GM12878 (cell line): Measurements from ENCODE around the gene RAMP1. TPM values are rescaled to one million over a fixed set of nuclear protein-coding genes. Genes with fewer than 3 reads are reported as not detected.

ENCODE experiments used
- ATAC-seq: fragments of 200-7000 bp; cut with Tn5 transposase; 3 replicates; pipeline ENCODE4 v1.9.1; 2020; ENCODE audit warnings: mild to moderate bottlenecking, moderate library complexity
- BruUV-seq: library from RNA; stranded (reverse); fragments of 400-500 nt; replicated peaks from 2 replicates; lab custom pipeline; 2021; lab: Mats Ljungman, UMichigan
- CTCF ChIA-PET: fragments of 300-600 bp; sonication (Branson Sonifier 250); formaldehyde crosslinking; extraction: SDS; loops from one replicate; lab custom pipeline; 2021; ENCODE audit warnings: inconsistent platforms; lab: Yijun Ruan, JAX
- POLR2A ChIA-PET: fragments of 350-600 bp; formaldehyde crosslinking; extraction: SDS; loops from one replicate; lab custom pipeline; 2021; ENCODE audit warnings: inconsistent platforms; lab: Charles Lee
- RAD21 ChIA-PET: fragments of 300-600 bp; sonication (Branson Sonifier 250); formaldehyde crosslinking; loops from one replicate; lab custom pipeline; 2023; ENCODE audit warnings: antibody characterized with exemption; ENCODE audit not compliant: unreplicated experiment; lab: Charles Lee
- SMC1A ChIA-PET: fragments of 300-600 bp; sonication (Branson Sonifier 250); formaldehyde crosslinking; loops from one replicate; lab custom pipeline; 2023; ENCODE audit not compliant: unreplicated experiment, uncharacterized antibody; lab: Charles Lee
- DNase-seq: peaks from one replicate; pipeline ENCODE4 v3.0.0-alpha.2; 2011; ENCODE audit warnings: low read depth, low spot score
- FAIRE-seq: peaks from 3 replicates; lab custom pipeline; 2011; peaks lifted over from hg19 to GRCh38; lab: Jason Lieb, UNC
- H2AFZ ChIP-seq: 2 replicates; pipeline ENCODE4 v1.6.0; 2011; ENCODE audit warnings: low read depth, low read length, control low read depth; ENCODE audit not compliant: control insufficient read depth
- H3K27ac ChIP-seq: 2 replicates; pipeline ENCODE4 v1.5.1; 2011; ENCODE audit warnings: control low read depth; ENCODE audit not compliant: control insufficient read depth, insufficient read depth
- H3K27me3 ChIP-seq, 2 experiments: replicated peaks in 1 of 2; 2 replicates each; pipeline versions ENCODE4 v1.6.0 to v1.6.1; 2011; ENCODE audit warnings: low read length in 1 of 2; ENCODE audit not compliant: control insufficient read depth in 2 of 2, insufficient read depth in 2 of 2
- H3K36me3 ChIP-seq, 2 experiments: 2 replicates each; pipeline ENCODE4 v1.5.1; 2011; ENCODE audit warnings: low read length in 1 of 2; ENCODE audit not compliant: control insufficient read depth in 2 of 2, insufficient read depth in 2 of 2
- H3K4me1 ChIP-seq: 2 replicates; pipeline ENCODE4 v1.6.1; 2011; ENCODE audit warnings: mild to moderate bottlenecking, low read length, moderate library complexity, mixed read lengths; ENCODE audit not compliant: control insufficient read depth, insufficient read depth
- H3K4me2 ChIP-seq: 2 replicates; pipeline ENCODE4 v1.6.0; 2011; ENCODE audit warnings: control low read depth; ENCODE audit not compliant: control insufficient read depth, insufficient read depth
- H3K4me3 ChIP-seq: fragments of 200-600 bp; sonication (generic); 2 replicates; pipeline ENCODE4 v1.5.1; 2016
- H3K79me2 ChIP-seq: 2 replicates; pipeline ENCODE4 v1.6.0; 2011; ENCODE audit warnings: low read length; ENCODE audit not compliant: control insufficient read depth, insufficient read depth
- H3K9ac ChIP-seq: 2 replicates; pipeline ENCODE4 v1.8.0; 2011; ENCODE audit warnings: low read length, control low read depth, mixed read lengths; ENCODE audit not compliant: control insufficient read depth, insufficient read depth
- H3K9me3 ChIP-seq: replicated peaks from 3 replicates; pipeline ENCODE4 v1.5.1; 2011; ENCODE audit warnings: mild to moderate bottlenecking, low read length; ENCODE audit not compliant: control insufficient read depth, insufficient read depth
- H4K20me1 ChIP-seq: 2 replicates; pipeline ENCODE4 v1.6.0; 2011; ENCODE audit not compliant: control insufficient read depth, insufficient read depth
- BACH1 ChIP-seq: fragments of 450-650 bp; IDR thresholded peaks from 2 replicates; pipeline ENCODE4 v1.6.1; 2017; ENCODE audit warnings: mild to moderate bottlenecking, borderline replicate concordance
- MEF2B ChIP-seq: fragments of 450-650 bp; IDR thresholded peaks from 2 replicates; pipeline ENCODE4 v1.6.1; 2018; ENCODE audit warnings: mild to moderate bottlenecking, moderate library complexity; ENCODE audit not compliant: partially characterized antibody, poor library complexity, severe bottlenecking
- MTA3 ChIP-seq: IDR thresholded peaks from 2 replicates; pipeline ENCODE4 v1.6.1; 2012; ENCODE audit warnings: low read length, inconsistent platforms, borderline replicate concordance
- MYC ChIP-seq: IDR thresholded peaks from 2 replicates; pipeline ENCODE4 v1.6.1; 2011; ENCODE audit warnings: mild to moderate bottlenecking, low read length, moderate library complexity, inconsistent platforms; ENCODE audit not compliant: insufficient read depth, insufficient replicate concordance, insufficient read length, severe bottlenecking
- NKRF ChIP-seq: fragments of 450-650 bp; conservative IDR thresholded peaks from 2 replicates; pipeline ENCODE4 v1.6.1; 2017; ENCODE audit warnings: mild to moderate bottlenecking, moderate library complexity
- PML ChIP-seq: IDR thresholded peaks from 2 replicates; pipeline ENCODE4 v1.6.1; 2012; ENCODE audit warnings: low read length, inconsistent platforms
- POLR2A ChIP-seq: IDR thresholded peaks from 2 replicates; pipeline ENCODE4 v1.6.1; 2011; ENCODE audit warnings: low read depth, mild to moderate bottlenecking, low read length
- REST ChIP-seq: IDR thresholded peaks from 2 replicates; pipeline ENCODE4 v1.6.1; 2012; ENCODE audit warnings: mild to moderate bottlenecking, low read depth, low read length
- SRF ChIP-seq, 2 experiments: IDR thresholded peaks; 2 replicates each; pipeline ENCODE4 v1.6.1; 2011; ENCODE audit warnings: low read depth in 2 of 2, low read length in 2 of 2, mild to moderate bottlenecking in 1 of 2, moderate library complexity in 1 of 2
- SUZ12 ChIP-seq: fragments of 200-600 bp; sonication (generic); IDR thresholded peaks from one replicate; pipeline ENCODE4 v1.6.1; 2018; ENCODE audit warnings: antibody characterized with exemption, mild to moderate bottlenecking; ENCODE audit not compliant: unreplicated experiment
- TCF7 ChIP-seq: IDR thresholded peaks from 2 replicates; pipeline ENCODE4 v1.6.1; 2014; ENCODE audit warnings: antibody characterized with exemption, borderline replicate concordance
- WRNIP1 ChIP-seq: IDR thresholded peaks from 2 replicates; pipeline ENCODE4 v1.6.1; 2011; ENCODE audit warnings: low read depth, low read length, improper control_type of control experiment, borderline replicate concordance
- ZNF217 ChIP-seq: fragments of 450-650 bp; IDR thresholded peaks from 2 replicates; pipeline ENCODE4 v1.6.1; 2017; ENCODE audit warnings: antibody characterized with exemption, mild to moderate bottlenecking
- ZSCAN29 ChIP-seq: fragments of 450-650 bp; IDR thresholded peaks from 2 replicates; pipeline ENCODE4 v1.6.1; 2017; ENCODE audit warnings: mild to moderate bottlenecking, moderate library complexity
- WGBS: methylation state at CpG from one replicate; pipeline ENCODE4 v1.1.6; 2016; ENCODE audit warnings: low lambda C conversion rate; ENCODE audit not compliant: insufficient replicate concordance, insufficient coverage; ENCODE audit errors: missing lambda C conversion rate; 5-methylcytosine and 5-hydroxymethylcytosine counted together
- in situ Hi-C: fragments of 300-500 bp; cut with MboI; formaldehyde crosslinking; loops from 9 replicates; pipeline ENCODE4 v1.14.3; 2018; ENCODE audit warnings: mixed read lengths
- intact Hi-C: fragments of 100-400 bp; cut with micrococcal nuclease; formaldehyde crosslinking; loops from one replicate; pipeline ENCODE4 v1.14.2; 2022; ENCODE audit not compliant: unreplicated experiment
- polyA plus RNA-seq, 11 experiments: library from polyadenylated mRNA; depleted of rRNA in 4 of 11; unstranded in 6 of 11; stranded (reverse) in 5 of 11; fragments of >200 nt; fragmentation: Nextera tagmentation in 4 of 11; fragmentation: Illumina TruSeq in 1 of 11; extraction: Ambion mirVana in 4 of 11; extraction: Trizol in 1 of 11; gene quantifications; 1 replicate in 1 of 11; 2 replicates in 10 of 11; pipeline versions ENCODE4 v1.2.1 to v1.2.3, GENCODE V29; 2011 to 2016; ENCODE audit warnings: inconsistent platforms in 2 of 11, missing spikeins in 2 of 11, low read depth in 1 of 11
- total RNA-seq, 4 experiments: library from RNA; depleted of rRNA in 3 of 4; stranded (reverse); fragments of >200 nt in 3 of 4; fragmentation: Illumina TruSeq in 1 of 4; extraction: Trizol in 1 of 4; gene quantifications; 2 replicates each; pipeline versions ENCODE4 v1.2.1 to v1.2.3, GENCODE V29; 2013 to 2021
- TF ChIP-seq, protein P1 (sequence below): IDR thresholded peaks from 2 replicates; pipeline ENCODE4 v1.6.1; 2012; ENCODE audit warnings: improper control_type of control experiment, low read depth, low read length; ENCODE audit not compliant: insufficient replicate concordance

The RAMP1 gene
- total and polyA plus RNA-seq, 10 of the 15 experiments (the other 5 are each of a cell fraction or from before 2014, with no cell fraction given), result 0.11 to 0.19 (median 0.12) TPM; not detected in 7

DNA sequence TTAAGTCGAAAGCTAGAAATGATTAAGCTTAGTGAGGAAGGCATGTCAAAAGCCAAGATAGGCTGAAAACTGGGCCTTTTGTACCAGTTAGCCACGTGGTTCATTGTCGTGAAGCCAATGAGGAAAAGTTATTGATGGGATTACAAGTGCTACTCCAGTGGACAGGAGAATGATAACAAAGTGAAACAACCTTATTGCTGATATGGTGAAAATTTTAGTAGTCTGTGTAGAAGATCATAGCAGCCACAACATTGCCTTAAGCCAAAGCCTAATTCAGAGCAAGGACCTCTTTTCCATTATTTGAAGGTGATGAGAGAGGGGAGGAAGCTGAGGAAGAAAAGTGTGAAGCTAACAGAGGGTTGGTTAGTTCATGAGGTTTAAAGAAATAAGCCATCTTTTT, 24.1 kb upstream of the RAMP1 start:
- ChIA-PET POLR2A (no interaction called here), CTCF (interaction anchor here (0.6 to 1.5 kb wide), 3 partner anchors 28 to 428 kb away, joined by 3 read pairs; no protein-coding TSS in a partner anchor), SMC1A (interaction anchor here (1.2 kb wide), 1 partner anchor 15 kb away, joined by 3 read pairs; no protein-coding TSS in a partner anchor), RAD21 (no interaction called here)
- ATAC-seq, result no peak
- H3K9ac ChIP-seq, result no peak overlapping the region
- no peak overlapping the region for H3K27ac ChIP-seq
- no peak for DNase-seq
- FAIRE-seq, result no peak
- H3K9me3 ChIP-seq, result no peaks in the 10 kb centered on the region
- WGBS, result 37% methylated on average over 3 of the region's 3 CpGs
- no peaks in the 10 kb centered on the region for H3K27me3 ChIP-seq
- no peaks in the 10 kb centered on the region for H3K4me1 ChIP-seq
- no peak overlapping the region for H3K4me2 ChIP-seq
- H3K36me3 ChIP-seq, result no peaks in the 10 kb centered on the region
- H4K20me1 ChIP-seq, result no peaks in the 10 kb centered on the region
- no peak overlapping the region for H3K4me3 ChIP-seq
- BruUV-seq, result no TSS peak
- H2AFZ ChIP-seq, result no peak overlapping the region
- in situ Hi-C loops, result no loop called here
- intact Hi-C loops, result no loop called here
- no peaks in the 10 kb centered on the region for H3K79me2 ChIP-seq
- TF ChIP-seq ZNF217, result no peak
- TF ChIP-seq NKRF, result no peak
- TF ChIP-seq WRNIP1, result no peak
- no peak for TF ChIP-seq BACH1
- TF ChIP-seq ZSCAN29, result no peak
- TF ChIP-seq REST, result no peak
- TF ChIP-seq, protein P1, sequence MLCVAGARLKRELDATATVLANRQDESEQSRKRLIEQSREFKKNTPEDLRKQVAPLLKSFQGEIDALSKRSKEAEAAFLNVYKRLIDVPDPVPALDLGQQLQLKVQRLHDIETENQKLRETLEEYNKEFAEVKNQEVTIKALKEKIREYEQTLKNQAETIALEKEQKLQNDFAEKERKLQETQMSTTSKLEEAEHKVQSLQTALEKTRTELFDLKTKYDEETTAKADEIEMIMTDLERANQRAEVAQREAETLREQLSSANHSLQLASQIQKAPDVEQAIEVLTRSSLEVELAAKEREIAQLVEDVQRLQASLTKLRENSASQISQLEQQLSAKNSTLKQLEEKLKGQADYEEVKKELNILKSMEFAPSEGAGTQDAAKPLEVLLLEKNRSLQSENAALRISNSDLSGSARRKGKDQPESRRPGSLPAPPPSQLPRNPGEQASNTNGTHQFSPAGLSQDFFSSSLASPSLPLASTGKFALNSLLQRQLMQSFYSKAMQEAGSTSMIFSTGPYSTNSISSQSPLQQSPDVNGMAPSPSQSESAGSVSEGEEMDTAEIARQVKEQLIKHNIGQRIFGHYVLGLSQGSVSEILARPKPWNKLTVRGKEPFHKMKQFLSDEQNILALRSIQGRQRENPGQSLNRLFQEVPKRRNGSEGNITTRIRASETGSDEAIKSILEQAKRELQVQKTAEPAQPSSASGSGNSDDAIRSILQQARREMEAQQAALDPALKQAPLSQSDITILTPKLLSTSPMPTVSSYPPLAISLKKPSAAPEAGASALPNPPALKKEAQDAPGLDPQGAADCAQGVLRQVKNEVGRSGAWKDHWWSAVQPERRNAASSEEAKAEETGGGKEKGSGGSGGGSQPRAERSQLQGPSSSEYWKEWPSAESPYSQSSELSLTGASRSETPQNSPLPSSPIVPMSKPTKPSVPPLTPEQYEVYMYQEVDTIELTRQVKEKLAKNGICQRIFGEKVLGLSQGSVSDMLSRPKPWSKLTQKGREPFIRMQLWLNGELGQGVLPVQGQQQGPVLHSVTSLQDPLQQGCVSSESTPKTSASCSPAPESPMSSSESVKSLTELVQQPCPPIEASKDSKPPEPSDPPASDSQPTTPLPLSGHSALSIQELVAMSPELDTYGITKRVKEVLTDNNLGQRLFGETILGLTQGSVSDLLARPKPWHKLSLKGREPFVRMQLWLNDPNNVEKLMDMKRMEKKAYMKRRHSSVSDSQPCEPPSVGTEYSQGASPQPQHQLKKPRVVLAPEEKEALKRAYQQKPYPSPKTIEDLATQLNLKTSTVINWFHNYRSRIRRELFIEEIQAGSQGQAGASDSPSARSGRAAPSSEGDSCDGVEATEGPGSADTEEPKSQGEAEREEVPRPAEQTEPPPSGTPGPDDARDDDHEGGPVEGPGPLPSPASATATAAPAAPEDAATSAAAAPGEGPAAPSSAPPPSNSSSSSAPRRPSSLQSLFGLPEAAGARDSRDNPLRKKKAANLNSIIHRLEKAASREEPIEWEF, result no peak
- TF ChIP-seq POLR2A, result no peak
- TF ChIP-seq SRF (IDR thresholded peaks at IDR 0.05; ENCODE audit: low read depth in 2 of 2, low read length in 2 of 2), result no peak
- no peak for TF ChIP-seq MYC
- no peak for TF ChIP-seq MTA3
- TF ChIP-seq SUZ12, result no peak
- TF ChIP-seq PML, result no peak
- no peak for TF ChIP-seq MEF2B
- no peak for TF ChIP-seq TCF7
